Stimulated activated CD8-positive, alpha-beta memory T cell treated with anti-CD3 and anti-CD28 coated beads, Interleukin-7, amount 100 ng/mL, for 48 hours (primary cell): ENCODE measurements around the gene PPM1D.
"Not testable (repeated sequence)": the region's sequence is repeated elsewhere in the genome, so short reads cannot be mapped to it uniquely, and the experiment has no call there.

Experiments used
- DNase-seq, 2 donors: peaks; one replicate each; pipeline ENCODE4 v3.0.0-alpha.2; 2020; ENCODE audit warnings: low read depth in 1 of 2; ENCODE audit errors: extremely low read depth in 1 of 2

Gene PPM1D

DNA sequence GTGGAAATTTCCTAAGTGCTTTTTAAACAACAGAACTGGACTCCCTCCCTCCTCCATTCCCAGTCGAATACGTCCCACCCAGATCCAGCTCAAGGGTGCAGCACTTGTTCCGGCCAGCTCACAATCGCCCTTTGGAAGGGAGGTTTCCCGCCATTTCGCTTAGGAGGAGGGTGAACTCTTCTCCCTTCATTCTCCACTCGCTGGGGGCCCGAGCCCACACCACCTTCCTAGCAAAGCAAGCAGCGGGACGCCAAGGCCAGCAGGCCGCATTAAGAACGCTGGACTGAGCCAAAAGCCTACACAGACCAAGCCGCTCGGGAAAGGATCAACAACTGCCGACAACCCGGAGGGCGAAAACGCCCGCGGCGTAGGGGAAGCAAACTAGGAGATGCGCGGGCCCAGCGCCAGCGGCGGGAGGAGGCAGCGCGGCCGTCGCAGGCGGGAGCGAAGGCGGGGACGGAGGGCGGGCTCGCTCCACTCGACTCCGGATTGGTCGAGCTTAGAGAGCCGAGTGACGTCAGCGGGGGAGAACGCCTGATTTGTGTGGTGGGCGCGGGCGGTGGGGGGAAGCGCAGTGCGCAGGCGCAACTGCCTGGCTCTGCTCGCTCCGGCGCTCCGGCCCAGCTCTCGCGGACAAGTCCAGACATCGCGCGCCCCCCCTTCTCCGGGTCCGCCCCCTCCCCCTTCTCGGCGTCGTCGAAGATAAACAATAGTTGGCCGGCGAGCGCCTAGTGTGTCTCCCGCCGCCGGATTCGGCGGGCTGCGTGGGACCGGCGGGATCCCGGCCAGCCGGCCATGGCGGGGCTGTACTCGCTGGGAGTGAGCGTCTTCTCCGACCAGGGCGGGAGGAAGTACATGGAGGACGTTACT lies at the start of gene PPM1D:
Gene PPM1D, plus strand, starts transcription at position 574 of the 870 bp plus-strand sequence. Its CDS starts 222 bp downstream, at position 796.
- DNase-seq, result peak; percentile 96 to 98

DNA sequence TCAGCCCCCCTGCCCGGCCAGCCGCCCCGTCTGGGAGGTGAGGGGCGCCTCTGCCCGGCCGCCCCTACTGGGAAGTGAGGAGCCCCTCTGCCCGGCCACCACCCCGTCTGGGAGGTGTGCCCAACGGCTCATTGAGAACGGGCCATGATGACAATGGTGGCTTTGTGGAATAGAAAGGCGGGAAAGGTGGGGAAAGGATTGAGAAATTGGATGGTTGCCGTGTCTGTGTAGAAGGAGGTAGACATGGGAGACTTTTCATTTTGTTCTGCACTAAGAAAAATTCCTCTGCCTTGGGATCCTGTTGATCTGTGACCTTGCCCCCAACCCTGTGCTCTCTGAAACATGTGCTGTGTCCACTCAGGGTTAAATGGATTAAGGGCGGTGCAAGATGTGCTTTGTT lies 47.7 kb upstream of the PPM1D start:
- not testable (repeated sequence) for DNase-seq

DNA sequence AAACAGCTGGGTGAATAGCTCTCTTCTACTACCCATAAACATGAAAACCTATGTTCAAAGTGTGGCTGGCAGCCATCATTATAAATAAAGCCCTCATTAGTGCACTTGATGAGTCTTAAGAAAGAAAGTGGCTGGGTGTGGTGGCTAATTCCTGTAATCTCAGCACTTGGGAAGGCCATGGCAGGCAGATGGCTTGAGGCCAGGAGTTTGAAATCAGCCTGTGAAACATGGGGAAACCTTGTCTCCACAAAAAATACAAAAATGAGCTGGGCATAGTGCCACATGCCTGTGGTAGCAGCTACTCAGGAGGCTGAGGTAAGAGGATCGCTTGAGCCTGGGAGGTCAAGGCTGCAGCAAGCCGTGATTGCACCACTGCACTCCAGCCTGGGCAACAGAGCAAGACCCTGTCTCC lies 45.6 kb upstream of the PPM1D start:
- no peak for DNase-seq

DNA sequence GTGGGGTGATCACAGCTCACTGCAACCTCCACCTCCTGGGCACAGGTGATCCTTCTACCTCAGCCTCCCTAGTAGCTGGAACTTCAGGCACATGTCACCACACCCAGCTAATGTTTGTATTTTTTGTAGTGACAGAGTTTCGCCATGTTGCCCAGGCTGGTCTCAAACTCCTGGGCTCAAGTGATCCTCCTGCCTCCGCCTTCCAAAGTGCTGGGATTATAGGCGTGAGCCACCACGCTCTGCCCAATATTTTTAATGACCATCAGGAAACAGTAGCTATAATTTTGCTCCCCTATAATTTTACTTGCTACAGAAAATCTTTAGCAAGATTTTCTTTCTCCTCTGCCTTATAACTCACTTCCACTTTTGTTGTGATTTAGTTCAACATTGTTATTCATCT lies 44.2 kb upstream of the PPM1D start:
- no peak for DNase-seq

DNA sequence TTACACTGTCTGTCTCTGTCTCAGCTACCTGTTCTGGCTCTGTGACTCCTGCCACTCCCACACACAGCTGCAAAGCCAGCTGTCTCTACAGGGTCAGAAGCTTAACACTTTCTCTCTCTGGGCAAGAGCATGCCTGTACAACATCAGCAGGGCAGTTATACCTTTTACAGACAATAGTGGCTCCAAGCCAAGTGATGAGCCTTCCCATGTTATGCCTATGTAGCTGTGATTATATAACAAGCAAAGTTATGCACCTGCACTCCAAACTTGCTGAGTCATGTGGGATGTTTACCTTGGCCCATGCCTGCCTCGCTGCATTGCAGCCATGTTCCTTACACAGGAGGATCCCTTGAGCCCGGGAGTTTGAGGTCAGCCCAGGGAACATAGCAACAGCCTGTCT lies 42.2 kb upstream of the PPM1D start:
- no peak for DNase-seq

DNA sequence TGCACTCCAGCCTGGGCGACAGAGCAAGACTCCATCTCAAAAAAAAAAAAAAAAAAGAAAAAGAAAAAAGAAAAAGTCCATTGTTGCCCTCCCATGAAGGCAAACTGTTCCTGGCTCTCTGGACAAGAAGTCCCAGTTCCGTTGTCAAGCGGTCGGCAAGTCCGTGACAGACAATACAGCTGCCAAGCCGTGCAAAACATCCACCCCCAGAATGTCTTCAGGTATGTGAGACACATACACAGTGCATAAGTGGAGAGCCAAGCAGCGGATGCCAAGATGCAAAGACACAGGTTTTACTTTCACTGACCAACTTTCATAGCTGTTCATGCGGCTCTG lies 40.4 kb upstream of the PPM1D start:
- no peak for DNase-seq

DNA sequence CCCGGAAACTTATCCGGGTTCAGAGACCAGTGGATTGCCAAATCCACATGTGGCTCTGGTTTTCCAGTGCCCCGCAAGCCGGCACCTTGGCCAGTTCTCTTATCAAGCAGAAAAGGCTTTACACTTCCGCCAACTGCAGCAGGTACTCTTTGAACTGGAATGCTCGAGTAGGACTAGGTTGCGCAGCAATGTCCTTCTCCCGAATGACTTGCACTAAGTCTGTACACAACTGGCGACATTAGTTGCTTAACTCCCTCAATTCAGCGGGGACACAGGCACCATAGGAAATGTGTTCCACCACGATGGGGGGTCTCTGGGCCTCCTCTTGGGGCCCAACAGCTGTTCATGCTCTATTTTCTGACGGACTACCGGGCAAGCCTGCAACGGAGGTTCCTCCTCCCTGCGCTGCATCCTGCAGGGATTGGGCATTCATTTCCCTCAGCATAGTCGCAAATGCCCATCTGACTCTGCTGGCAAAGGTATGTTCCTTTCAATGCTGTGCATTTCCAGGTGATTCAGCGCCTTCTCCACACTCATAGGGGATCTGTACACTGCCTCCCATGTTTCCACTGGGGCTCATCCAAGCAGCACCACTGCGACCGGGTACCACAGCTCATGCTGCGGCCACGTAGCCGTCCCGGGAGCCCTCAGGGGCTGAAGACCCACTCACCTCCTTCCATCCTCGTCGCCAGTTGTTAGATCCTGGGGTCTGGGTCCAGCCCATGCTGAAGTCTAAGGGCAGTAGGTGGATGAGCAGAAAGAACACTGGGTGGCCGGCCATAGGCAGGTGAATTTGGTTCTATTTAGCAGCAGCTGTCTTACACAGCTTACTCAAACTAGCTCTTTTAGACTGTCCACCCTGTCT lies 39.8 kb upstream of the PPM1D start:
- DNase-seq, result no peak

DNA sequence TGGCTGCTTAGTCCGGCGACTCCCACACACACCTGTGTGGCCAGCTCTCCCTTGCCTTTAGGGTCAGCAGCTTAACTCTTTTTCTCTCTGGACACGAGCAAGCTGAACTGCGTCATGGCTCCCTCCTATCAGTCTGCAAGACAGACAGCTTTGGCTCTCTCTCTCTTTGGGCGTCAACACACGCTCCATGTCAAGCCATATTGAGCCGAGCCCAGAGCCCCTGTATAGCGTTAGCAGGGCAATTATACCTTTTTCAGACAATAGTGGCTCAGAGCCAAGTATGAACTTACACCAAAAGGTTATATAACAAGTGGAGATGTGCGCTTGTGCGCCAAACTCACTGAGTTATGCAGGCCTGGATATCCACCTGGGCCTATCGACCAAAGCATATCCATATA lies 39.1 kb upstream of the PPM1D start:
- no peak for DNase-seq

DNA sequence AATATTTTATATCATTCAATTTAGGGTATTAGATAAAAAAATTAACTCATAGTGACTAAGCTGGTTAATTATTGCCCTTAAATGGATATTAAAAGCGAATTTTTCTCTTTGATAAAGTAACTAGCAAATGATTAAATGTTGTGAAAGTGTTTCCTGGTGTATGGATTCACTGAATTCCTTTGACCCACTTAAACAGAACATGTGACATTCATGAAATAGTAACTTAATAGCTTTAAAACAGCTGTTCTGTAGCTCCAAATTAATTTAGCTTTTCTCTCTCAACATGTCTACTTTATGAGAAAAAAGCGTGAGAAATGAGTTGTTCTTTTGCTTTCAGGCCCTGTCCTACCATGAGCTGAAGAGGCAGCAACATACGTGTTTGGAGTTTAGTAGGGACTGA lies 37.6 kb upstream of the PPM1D start:
- no peak for DNase-seq

DNA sequence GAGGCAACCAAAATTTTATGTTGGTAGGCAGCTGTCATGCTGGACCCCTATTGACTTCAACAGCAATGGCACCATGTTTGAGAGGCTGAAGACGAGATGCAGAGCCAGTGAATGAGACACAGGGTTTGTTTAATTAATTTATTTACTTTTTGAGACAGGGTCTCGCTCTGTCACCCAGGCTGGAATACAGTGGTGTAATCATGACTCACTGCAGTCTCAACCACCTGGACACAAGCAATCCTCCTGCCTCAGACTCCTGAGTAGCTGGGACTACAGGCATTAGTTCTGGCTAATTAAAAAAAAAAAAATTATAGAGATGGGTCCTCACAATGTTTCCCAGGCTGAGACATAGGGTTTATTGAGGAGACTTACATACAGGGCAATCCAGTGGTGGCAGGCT lies 36.2 kb upstream of the PPM1D start:
- no peak for DNase-seq

DNA sequence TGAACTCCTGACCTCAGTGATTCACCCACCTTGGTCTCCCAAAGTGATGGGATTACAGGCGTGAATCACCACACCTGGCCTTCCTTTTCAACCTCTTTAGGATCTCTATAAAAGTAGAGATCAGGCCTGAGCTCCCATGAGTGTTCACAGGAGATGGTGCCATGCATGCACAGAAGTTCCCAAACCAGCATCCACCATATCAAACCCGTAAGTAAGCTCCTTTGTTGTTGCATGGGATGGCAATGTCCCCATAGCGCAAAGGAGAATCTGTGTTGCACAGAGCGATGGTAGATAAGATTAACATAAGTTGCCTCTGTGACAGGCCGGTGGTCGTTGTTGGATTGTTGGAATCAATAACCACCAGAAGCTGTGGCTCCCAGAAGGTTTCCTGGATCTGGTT lies 34.8 kb upstream of the PPM1D start:
- DNase-seq, result no peak

DNA sequence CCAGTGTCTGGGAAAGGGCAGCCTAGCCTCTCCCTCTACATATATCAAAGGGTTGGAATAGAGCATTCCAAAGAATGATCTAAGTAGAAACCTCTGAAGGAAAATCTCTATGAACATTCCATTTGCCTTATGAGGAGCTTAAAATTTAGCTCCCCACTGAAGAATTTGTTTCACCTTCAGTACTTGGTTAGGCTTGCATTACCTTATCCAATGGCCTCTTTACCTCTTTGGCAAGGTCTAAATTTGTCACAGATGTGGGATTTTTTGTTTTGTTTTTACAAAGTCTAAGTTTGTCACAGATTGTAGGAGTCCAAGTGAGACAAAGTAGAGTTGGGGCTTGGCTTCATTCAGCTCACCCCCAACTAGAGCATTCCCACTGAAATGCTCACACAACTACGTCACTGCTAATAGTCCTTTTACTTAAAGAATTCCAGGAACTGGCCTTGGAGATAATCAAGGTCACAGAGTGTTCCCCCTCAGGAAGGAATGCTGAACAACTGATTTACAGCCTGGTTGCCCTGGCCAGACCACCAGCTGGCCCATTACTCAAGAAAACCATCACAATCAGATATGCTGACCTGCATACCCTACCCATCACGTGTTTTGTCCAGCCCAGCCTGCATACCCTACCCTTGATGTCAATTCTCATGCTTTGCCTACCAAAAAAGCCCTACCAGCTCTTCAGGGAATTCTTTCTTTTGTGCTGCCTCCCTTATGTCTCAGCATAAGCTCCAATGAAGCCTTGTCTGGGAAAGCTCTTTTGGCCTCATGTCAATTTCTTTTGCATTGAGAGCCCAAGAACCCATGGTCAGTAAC lies 26.5 kb upstream of the PPM1D start:
- DNase-seq, result no peak

DNA sequence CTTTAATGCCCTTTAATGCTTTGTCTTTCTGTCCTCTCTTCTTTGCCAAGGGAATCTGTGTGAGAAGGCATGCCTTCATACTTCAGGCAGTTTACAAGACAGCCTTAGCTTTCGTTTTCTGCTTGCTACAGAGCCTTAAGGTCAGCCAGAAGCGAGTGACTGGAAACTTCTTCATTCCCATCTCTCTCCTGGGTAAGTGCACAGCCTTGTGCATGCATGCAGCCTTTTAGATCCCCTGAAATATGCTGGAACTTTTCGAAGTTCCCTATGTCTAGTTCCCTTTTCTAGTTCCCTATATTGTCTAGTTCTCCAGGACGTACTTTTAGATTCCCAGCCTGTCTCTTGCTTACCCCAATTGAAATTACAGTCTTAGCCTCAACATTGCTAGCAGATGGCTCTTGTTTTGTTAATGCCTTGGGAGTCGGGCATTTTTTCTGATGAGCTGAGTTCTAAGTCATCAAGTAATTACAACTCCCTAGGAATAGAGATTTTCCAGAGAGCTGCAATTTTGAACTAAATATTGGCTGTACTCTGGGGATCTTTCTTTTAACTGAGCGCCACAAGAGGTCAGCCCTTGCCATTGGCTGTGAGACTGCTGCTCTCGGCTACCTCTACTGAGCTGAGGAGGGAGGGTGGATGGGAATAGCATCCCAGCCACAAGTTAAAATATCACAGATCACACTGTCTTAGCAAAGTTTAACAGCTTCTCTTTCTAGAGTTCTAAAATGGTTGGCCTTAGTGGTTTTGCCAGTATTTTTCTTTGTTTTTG lies 22.7 kb upstream of the PPM1D start:
- no peak for DNase-seq

DNA sequence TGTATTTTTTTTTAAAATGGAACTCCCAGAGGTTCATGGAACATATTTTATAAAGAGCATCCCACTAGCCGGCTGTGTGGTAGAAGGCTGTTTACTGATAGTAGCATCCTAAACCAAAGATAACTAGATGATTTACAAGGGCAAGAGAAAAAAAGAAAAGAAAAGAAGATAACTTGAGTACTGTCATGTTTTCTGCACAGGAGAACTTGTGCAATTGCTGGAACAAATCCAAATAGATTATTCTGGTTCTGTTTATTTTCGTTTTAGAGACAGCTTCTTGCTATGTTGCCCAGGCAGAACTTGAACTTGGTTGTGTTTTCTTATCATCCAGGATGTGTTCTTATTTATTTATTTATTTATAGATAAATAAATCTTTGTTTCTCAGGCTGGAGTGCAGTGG lies 20.9 kb upstream of the PPM1D start:
- no peak for DNase-seq

DNA sequence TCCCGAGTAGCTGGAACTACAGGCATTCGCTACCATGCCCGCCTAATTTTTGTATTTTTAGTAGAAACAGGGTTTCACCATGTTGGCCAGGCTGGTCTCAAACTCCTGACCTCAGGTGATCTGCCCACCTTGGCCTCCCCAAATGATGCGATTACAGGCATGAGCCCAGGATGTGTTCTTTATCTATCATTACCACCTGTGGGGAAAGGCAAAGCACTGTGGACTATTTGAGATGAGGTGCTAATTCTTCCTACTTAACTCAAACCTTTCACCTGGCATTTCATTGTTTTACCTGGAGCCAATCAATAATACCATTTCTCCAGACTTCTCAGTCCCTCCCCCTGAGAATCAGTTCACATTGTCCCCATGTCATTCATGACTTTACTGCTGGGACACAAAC lies 20.4 kb upstream of the PPM1D start:
- DNase-seq, result no peak

DNA sequence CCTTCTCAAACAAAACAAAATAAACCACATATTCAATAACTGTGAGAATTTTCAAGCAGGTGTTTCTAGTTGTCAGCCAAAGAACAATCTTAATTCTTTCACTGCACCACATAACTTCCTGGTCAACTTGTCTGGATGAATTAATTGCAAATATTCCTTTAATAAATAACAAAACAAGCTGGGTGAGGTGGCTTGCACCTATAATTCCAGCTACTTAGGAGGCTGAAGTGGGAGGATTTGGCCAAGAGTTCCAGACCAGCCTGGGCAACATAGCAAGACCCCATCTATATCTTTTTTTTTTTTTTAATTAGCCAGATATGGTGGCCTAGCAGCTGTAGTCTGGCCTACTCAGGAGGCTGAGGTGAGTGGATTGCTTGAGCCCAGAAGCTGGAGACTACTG lies 17.0 kb upstream of the PPM1D start:
- DNase-seq, result no peak

DNA sequence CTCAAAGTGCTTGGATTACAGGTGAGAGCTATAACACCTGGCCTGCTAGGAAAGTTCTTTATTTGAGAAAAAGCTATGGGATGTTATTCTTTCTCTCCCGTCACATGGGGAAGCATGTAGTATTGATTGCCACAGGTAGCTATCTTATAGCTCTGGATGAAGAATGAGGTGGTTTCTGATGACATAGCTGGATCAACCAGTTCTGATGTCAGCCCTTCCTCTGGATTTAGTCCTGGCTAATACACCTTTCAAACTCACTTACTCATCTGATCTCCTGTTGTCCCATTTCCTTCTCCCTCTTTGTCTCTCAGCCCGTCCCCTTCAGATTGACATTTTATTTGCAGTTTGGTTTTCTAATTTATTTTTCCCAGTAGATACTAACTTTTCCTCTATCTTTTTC lies 14.1 kb upstream of the PPM1D start:
- no peak for DNase-seq

DNA sequence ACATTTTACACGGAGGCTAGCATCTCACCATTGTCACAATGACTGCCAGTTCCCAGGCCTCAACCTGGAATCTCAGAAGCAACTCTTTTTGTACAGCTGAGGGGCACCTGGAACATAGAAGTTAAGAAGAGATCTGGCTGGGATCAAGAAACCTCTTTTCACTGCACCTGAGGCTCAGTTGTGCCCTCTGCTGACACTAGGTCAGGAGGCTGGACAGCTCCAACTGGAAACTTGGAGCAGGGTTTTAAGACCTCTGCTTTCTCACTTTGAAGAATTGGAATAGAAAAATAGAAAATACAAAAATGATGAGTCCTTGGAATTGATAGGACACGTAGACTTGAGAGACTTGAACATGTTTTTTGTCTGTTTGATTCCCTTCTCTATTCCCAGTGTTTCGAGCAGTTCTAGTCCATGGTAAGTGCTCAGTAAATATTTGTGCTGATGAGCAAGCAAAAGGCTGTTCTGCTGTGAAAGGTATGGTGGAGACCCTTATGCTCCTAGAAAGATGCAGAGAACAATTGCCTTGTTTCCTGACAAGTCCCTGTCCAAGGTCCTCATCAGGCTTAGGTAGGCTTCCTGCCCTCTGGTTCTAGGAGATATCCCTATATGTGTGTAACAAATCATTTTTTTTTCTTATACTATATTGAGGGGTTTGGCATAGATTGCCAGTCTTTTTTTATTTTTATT lies 13.6 kb upstream of the PPM1D start:
- DNase-seq, result no peak

DNA sequence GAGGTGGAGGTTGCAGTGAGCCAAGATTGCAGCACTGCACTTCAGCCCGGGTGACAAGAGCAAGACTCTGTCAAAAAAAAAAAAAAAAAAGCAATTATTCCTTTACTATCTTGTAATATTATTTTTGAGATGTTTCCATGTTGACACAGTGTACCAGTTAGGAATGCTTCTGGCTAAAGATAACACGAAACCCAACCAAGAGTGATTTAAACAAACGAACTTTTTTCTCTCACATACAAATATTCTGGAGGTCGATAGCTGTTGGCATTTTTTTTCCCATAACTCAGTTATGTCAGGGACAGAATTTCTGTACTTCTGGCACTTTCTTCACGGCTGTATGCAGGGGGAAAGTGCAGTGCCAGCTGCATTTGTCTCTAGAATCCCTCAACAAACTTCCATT lies 9.9 kb upstream of the PPM1D start:
- DNase-seq, result no peak

DNA sequence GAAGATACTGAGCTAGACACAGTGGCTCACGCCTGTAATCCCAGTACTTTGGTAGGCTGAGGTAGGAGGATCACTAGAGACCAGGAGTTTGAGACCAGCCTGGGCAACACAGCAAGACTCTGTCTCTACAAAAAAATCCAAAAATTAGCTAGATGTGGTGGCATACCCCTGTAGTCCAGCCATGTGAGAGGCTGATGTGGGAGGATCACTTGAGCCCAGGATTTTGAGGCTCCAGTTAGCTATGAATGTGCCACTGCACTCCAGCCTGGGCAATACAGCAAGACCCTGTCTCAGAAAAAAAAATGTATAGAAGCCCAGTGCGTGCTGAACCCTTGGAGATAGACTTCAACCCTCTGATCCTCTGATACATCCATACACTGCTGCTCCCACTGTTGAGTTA lies 7.2 kb upstream of the PPM1D start:
- DNase-seq, result no peak
